GM21360 (cell line): Measurements from ENCODE around the gene TMEM270.
"Not testable (repeated sequence)": the region's sequence is repeated elsewhere in the genome, so short reads cannot be mapped to it uniquely, and the experiment has no call there.

ENCODE experiments used
- ATAC-seq: cut with Tn5 transposase; IDR thresholded peaks from one replicate; pipeline ENCODE4 v1.9.1; 2021; ENCODE audit warnings: mild to moderate bottlenecking, moderate library complexity; ENCODE audit not compliant: unreplicated experiment

Gene TMEM270

GRCh38 chr7:73852500-73852899, 8.5 kb upstream of the TMEM270 start:
- no peak for ATAC-seq

GRCh38 chr7:73856941-73857340, 4.0 kb upstream of the TMEM270 start:
- ATAC-seq: no peak

GRCh38 chr7:73858807-73859206, 2.2 kb upstream of the TMEM270 start:
- no peak for ATAC-seq

- ATAC-seq: no peak
These were observed 346 bp downstream of the TMEM270 start for GRCh38 chr7:73861305-73861704.

- ATAC-seq: no peak
These were observed 4.2 kb downstream of the TMEM270 start for GRCh38 chr7:73864981-73865711.

GRCh38 chr7:73865738-73866445, 4.9 kb downstream of the TMEM270 start:
- ATAC-seq: no peak

- no peak for ATAC-seq
These were observed 5.4 kb downstream of the TMEM270 start for GRCh38 chr7:73866446-73866767.

GRCh38 chr7:73869011-73869798, 8.2 kb downstream of the TMEM270 start:
- no peak for ATAC-seq

- ATAC-seq: no peak
These were observed 9.1 kb downstream of the TMEM270 start for GRCh38 chr7:73870041-73870492.

- no peak for ATAC-seq
These were observed 10.4 kb downstream of the TMEM270 start for GRCh38 chr7:73871163-73872011.

- no peak for ATAC-seq
These were observed 11.3 kb downstream of the TMEM270 start for GRCh38 chr7:73872056-73872908.

- ATAC-seq: no peak
These were observed 15.4 kb downstream of the TMEM270 start for GRCh38 chr7:73876361-73876760.

- no peak for ATAC-seq
These were observed 16.0 kb downstream of the TMEM270 start for GRCh38 chr7:73876973-73877372.

GRCh38 chr7:73879977-73880681, 19.2 kb downstream of the TMEM270 start:
- no peak for ATAC-seq

GRCh38 chr7:73880755-73881328, 19.9 kb downstream of the TMEM270 start:
- ATAC-seq: no peak

- ATAC-seq: no peak
These were observed 20.5 kb downstream of the TMEM270 start for GRCh38 chr7:73881352-73882046.

GRCh38 chr7:73882047-73882402, 21.1 kb downstream of the TMEM270 start:
- no peak for ATAC-seq

- not testable (repeated sequence) for ATAC-seq
These were observed 24.0 kb downstream of the TMEM270 start for GRCh38 chr7:73884867-73885422.
